Pancreas (tissue), 10 donors: ENCODE data around the gene JCHAIN. TPM values are rescaled to one million over a fixed set of nuclear protein-coding genes. Genes with fewer than 3 reads are reported as not detected.
A peak's percentile ranks its signal among the peaks of the same experiment; 100 is the strongest.
"Not testable (repeated sequence)": the region's sequence is repeated elsewhere in the genome, so short reads cannot be mapped to it uniquely, and the experiment has no call there.

Experiments
- ATAC-seq, 4 donors: fragments of 200-7000 bp; cut with Tn5 transposase; one replicate each; pipeline versions ENCODE4 v1.8.0 to v1.9.1; 2020; ENCODE audit warnings: mild to moderate bottlenecking in 4 of 4, moderate library complexity in 4 of 4
- DNase-seq, 6 donors: peaks; one replicate each; pipeline ENCODE4 v3.0.0-alpha.2; 2020
- FAIRE-seq: peaks from 2 replicates; lab custom pipeline; 2012; peaks lifted over from hg19 to GRCh38; lab: Jason Lieb, UNC
- H3K27ac ChIP-seq, 4 donors: fragments of 200-600 bp; sonication (generic); 1 replicate in 3 of 4; 2 replicates in 1 of 4; pipeline versions ENCODE4 v1.5.0 to v1.8.0; 2020
- H3K27me3 ChIP-seq, 4 donors: fragments of 200-600 bp; one replicate each; pipeline ENCODE4 v1.8.0; 2021
- H3K36me3 ChIP-seq, 3 donors: fragments of 200-600 bp; sonication (generic) in 1 of 3; one replicate each; pipeline versions ENCODE4 v1.5.0 to v1.8.0; 2020 to 2021
- H3K4me1 ChIP-seq, 3 donors: fragments of 200-600 bp; one replicate each; pipeline ENCODE4 v1.8.0; 2021
- H3K4me3 ChIP-seq, 4 donors: fragments of 200-600 bp; sonication (generic) in 2 of 4; one replicate each; pipeline versions ENCODE4 v1.5.0 to v1.8.0; 2020 to 2021
- H3K9me3 ChIP-seq, 4 donors: fragments of 200-600 bp; one replicate each; pipeline ENCODE4 v1.8.0; 2021
- CTCF ChIP-seq, 4 donors: fragments of 200-600 bp; sonication (generic) in 3 of 4; IDR thresholded peaks; one replicate each; pipeline versions ENCODE4 v1.5.0 to v1.8.0; 2021; ENCODE audit warnings: antibody characterized with exemption in 4 of 4
- WGBS, 2 donors: extraction: QIAGEN DNeasy Blood & Tissue Kit; methylation state at CpG; one replicate each; pipeline ENCODE4 v1.1.7; 2013; 5-methylcytosine and 5-hydroxymethylcytosine counted together
- intact Hi-C, 3 donors: fragments of 100-400 bp; cut with DNase I; formaldehyde crosslinking; loops; one replicate each; pipeline versions ENCODE4 v1.11.1 to v1.14.2; 2022
- polyA plus RNA-seq, 2 donors: library from polyadenylated mRNA; stranded (reverse); fragments of 200-250 nt; gene quantifications; one replicate each; pipeline ENCODE4 v1.2.3, GENCODE V29; 2013
- total RNA-seq, 6 donors: library from RNA; stranded (reverse); fragmentation: NEBNext Ultra II Directional in 4 of 6; extraction: Animal tissue kit (Norgen Biotek cat#: 25700) in 4 of 6; gene quantifications; one replicate each; pipeline versions ENCODE4 v1.2.1 to v1.2.4, GENCODE V29; 2021 to 2023
- donor health status: healthy with polysubstance abuse.
- donor health status: DM: no; HTN: no; CAD: no; lungs with moderate emphysema.
- donor health status: DM: no; HTN: no; CAD: no.
- donor health status: control.
- donor health status: control.
- donor health status: Bipolar disorder and iron deficiency.
- donor health status: DM: yes; HTN: yes; CAD: no.
- donor health status: DM: no; HTN: no; CAD: no.
- donor health status: DM: no; HTN: no; CAD: no.
- donor health status: DM: yes; HTN: yes; CAD: no.

JCHAIN gene
- total and polyA plus RNA-seq, 8 donors, result 0.38 to 122 (median 2.2) TPM

- Histone ChIP-seq H3K27me3 (no peaks in the 10 kb centered on the region), H3K9me3 (no peaks in the 10 kb centered on the region), H3K36me3 (no peaks in the 10 kb centered on the region), H3K4me1 (no peaks in the 10 kb centered on the region), H3K4me3 (no peak overlapping the region), H3K27ac (no peak overlapping the region)
- 77 to 89% methylated on average over 3 to 4 of the region's 4 CpGs for WGBS, 2 donors
- no peak for TF ChIP-seq CTCF (IDR thresholded peaks at IDR 0.05)
- FAIRE-seq (no peak), DNase-seq (no peak), ATAC-seq (no peak)
- intact Hi-C loops, result no loop called here
Measured at GRCh38 chr4:70660106-70660505, 6.2 kb downstream of the JCHAIN start.

- no peaks in the 10 kb centered on the region for H3K9me3 ChIP-seq
- intact Hi-C loops, result no loop called here
- H3K27me3 ChIP-seq, result no peaks in the 10 kb centered on the region
- 63 to 64% methylated on average over 3 of the region's 3 CpGs for WGBS, 2 donors
- no peak for ATAC-seq
- TF ChIP-seq CTCF (IDR thresholded peaks at IDR 0.05), result no peak
- H3K27ac ChIP-seq, result no peak overlapping the region
- FAIRE-seq, result no peak
- no peaks in the 10 kb centered on the region for H3K4me1 ChIP-seq
- no peak overlapping the region for H3K4me3 ChIP-seq
- no peak for DNase-seq
- no peaks in the 10 kb centered on the region for H3K36me3 ChIP-seq
Measured at GRCh38 chr4:70658418-70658817, 7.9 kb downstream of the JCHAIN start.

GRCh38 chr4:70657326-70657725 is 9.0 kb downstream of the JCHAIN start:
- Histone ChIP-seq H3K9me3 (no peaks in the 10 kb centered on the region), H3K4me1 (no peaks in the 10 kb centered on the region), H3K4me3 (no peak overlapping the region), H3K36me3 (no peaks in the 10 kb centered on the region), H3K27ac (no peak overlapping the region), H3K27me3 (no peaks in the 10 kb centered on the region)
- WGBS, 2 donors, result 85% methylated on average over 5 of the region's 5 CpGs
- TF ChIP-seq CTCF (IDR thresholded peaks at IDR 0.05), result no peak
- FAIRE-seq, result no peak
- no peak for DNase-seq
- no peak for ATAC-seq
- intact Hi-C loops, result no loop called here

GRCh38 chr4:70654605-70655011 is 11.7 kb downstream of the JCHAIN start:
- Histone ChIP-seq H3K4me3 (no peak overlapping the region), H3K9me3 (no peaks in the 10 kb centered on the region), H3K27ac (no peak overlapping the region), H3K4me1 (no peaks in the 10 kb centered on the region), H3K36me3 (no peaks in the 10 kb centered on the region), H3K27me3 (no peaks in the 10 kb centered on the region)
- no peak for TF ChIP-seq CTCF (IDR thresholded peaks at IDR 0.05)
- intact Hi-C loops, result no loop called here
- ATAC-seq, result peak in 1 of 4 donors; percentile 14
- FAIRE-seq, result no peak
- no peak for DNase-seq
- 28 to 37% methylated on average over 5 of the region's 5 CpGs for WGBS, 2 donors

- Histone ChIP-seq H3K27ac (no peak overlapping the region), H3K4me3 (no peak overlapping the region), H3K9me3 (no peaks in the 10 kb centered on the region), H3K4me1 (no peaks in the 10 kb centered on the region), H3K36me3 (no peaks in the 10 kb centered on the region), H3K27me3 (no peaks in the 10 kb centered on the region)
- 4 to 6% methylated on average over 4 of the region's 4 CpGs for WGBS, 2 donors
- intact Hi-C loops, result no loop called here
- FAIRE-seq (peak; percentile 57), DNase-seq (no peak), ATAC-seq (peak; percentile 69 to 87 (median 83))
- TF ChIP-seq CTCF (IDR thresholded peaks at IDR 0.05), result peak; percentile 6 to 42 (median 26)
Measured at GRCh38 chr4:70651864-70652506, 14.3 kb downstream of the JCHAIN start.

- H3K36me3 ChIP-seq, H3K4me3 ChIP-seq, H3K27me3 ChIP-seq, ATAC-seq, H3K27ac ChIP-seq, intact Hi-C loops, FAIRE-seq, DNase-seq, H3K4me1 ChIP-seq, H3K9me3 ChIP-seq: not testable (repeated sequence)
- 67 to 80% methylated on average over 4 of the region's 4 CpGs for WGBS, 2 donors
Measured at GRCh38 chr4:70650741-70651140, 15.6 kb downstream of the JCHAIN start.
